ENCODE measurements around the gene SPPL2B.

Gene SPPL2B

GRCh38 chr19:2353159-2353886 lies 24.8 kb downstream of the SPPL2B start:
- in situ Hi-C loops (cut with MboI; ENCODE audit: low sequenced_read_pairs) = no loop called here

DNA sequence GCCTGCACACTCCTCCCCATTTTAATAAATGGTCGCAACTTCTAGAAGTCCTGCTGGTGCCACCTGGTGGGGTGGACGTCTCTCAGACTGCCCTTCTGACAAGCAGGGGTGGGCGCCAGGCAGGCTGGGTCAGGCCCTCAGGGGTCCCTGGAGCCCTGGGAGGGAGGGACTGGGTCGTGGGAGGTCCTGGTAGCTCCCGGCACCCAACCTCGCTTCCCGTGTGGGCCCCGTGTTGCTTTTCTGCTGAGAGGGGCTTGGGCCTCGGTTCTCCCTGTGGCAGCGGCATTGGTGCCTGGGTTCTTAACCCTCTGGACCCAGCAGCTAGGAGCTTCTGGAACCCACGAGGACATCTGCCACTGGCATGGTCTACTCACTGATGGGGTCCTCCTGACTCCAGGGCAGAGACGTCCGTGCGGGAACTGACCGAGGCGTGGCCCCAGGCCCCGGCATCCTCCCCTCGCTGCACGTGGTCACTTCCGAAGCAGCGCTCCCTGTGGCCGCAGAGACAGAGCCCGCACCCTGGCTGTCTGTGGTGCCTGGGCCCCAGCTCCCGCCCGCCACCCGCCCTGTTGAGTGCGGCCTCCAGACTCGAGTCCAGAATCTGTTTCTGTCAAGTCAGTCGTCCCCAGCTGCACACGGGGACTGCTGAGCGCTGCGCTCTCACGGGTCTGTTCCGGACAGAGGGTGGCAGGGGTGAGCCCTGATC lies 25.6 kb downstream of the SPPL2B start:
- in situ Hi-C loops (cut with MboI; ENCODE audit: low sequenced_read_pairs) = no loop called here

DNA sequence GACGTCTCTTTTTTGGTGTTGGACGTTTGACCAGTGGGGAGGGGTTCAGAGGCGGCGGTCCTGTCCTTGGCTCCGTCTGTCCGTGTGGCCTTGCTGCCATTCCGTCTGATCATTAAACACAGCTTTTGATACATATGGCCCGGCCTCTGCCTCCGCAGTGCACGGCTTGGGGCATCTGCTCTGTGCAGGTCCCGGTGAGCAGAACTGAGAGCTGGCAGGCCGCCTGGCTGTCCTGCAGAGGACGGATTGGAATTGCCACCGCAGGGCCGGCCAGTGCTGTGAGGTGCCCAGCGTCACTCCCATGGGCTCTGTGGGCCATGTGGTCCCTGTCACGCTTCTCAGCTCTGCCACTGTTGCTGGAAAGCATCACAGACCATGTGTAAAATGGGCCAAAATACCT lies 26.2 kb downstream of the SPPL2B start:
- in situ Hi-C loops (cut with MboI; ENCODE audit: low sequenced_read_pairs) = no loop called here

- in situ Hi-C loops (cut with MboI; ENCODE audit: low sequenced_read_pairs) = no loop called here
Measured at GRCh38 chr19:2355168-2356035, 26.9 kb downstream of the SPPL2B start.

DNA sequence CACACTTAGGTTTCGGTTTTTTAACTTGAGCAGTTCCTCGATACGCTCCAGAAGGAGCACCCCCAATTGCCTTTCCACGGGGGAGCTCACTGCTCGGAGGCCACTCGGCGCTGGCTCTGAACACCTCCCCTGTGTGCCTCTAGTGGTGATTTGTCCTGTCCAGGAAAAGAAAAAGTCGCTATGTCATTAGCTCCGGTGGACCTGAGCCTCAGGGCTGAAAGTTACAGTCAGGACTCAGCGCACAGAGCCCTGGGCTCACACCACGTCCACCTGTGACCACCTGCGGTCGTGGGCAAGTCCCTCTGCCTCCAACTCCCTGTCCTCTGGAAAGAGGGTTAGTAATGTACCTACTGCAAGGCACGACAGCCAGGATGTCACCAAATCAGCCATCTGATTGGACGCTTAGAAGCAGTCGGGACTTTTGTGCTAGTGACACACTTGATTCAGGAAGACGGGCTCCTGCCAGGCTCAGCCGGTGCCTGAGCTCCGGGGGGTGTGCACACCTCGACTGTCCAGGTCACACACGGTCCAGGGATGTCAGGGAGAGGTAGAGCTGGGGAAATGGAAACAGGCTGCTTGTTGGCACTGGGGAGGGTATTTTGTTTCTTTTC lies 27.7 kb downstream of the SPPL2B start:
- in situ Hi-C loops (cut with MboI; ENCODE audit: low sequenced_read_pairs) = no loop called here

- in situ Hi-C loops (cut with MboI; ENCODE audit: low sequenced_read_pairs) = no loop called here
Measured at GRCh38 chr19:2357279-2358206, 29.1 kb downstream of the SPPL2B start.

DNA sequence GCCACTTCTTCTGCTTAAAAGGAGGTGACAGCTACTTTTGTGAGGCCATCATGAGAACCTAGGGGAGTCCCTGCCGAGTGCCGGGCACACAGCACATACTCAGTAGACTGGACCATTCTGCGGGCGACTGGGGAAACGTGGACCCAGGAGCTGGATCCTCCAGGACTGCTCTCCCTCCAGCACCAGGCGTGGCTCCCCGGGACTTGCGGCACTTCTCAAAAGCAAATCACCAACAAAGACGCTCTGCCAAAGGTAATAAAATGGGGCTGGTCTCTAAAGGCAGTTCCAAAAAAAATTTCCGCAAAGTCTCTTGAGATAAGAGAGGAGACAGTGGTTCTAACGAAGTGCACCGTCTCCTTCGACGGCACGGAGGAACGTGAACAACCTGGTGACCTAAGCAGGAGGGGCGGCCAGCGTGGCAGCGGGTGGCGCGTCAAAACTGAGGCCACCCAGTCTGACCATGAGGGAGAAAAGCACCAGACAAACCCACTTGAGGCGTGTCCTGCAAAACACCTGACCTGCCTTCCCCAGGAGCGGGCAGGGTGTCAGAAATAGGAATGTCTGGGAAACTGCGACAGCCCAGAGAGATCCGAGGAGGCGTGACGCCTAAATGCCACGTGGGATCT lies 30.2 kb downstream of the SPPL2B start:
- in situ Hi-C loops (cut with MboI; ENCODE audit: low sequenced_read_pairs) = no loop called here

GRCh38 chr19:2359992-2360685 lies 31.7 kb downstream of the SPPL2B start, which contains the start of gene TMPRSS9:
TSS of gene TMPRSS9 (plus strand) at chr19:2360265. CDS start at chr19:2389786, 29,521 bp downstream.
- in situ Hi-C loops (cut with MboI; ENCODE audit: low sequenced_read_pairs) = no loop called here

DNA sequence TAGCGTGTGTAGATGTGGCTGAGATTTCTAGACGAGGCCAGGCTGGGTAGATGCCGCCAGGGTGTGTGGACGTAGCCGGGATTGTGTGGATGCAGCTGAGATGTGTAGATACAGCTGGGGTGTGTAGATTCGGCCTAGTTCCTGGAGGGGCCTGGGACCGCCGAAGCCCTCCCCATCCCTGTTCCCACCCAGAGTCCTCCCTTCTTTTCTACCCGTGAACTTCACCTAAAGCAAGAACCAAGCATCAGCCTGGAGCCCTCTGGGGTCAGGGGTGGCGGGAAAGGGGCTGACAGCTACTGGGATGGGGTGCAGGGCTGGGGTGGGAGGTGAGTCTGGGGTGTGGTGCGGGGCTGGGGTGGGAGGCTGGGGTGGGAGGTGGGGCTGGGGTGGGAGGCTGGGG lies 32.3 kb downstream of the SPPL2B start:
- in situ Hi-C loops (cut with MboI; ENCODE audit: low sequenced_read_pairs) = no loop called here

DNA sequence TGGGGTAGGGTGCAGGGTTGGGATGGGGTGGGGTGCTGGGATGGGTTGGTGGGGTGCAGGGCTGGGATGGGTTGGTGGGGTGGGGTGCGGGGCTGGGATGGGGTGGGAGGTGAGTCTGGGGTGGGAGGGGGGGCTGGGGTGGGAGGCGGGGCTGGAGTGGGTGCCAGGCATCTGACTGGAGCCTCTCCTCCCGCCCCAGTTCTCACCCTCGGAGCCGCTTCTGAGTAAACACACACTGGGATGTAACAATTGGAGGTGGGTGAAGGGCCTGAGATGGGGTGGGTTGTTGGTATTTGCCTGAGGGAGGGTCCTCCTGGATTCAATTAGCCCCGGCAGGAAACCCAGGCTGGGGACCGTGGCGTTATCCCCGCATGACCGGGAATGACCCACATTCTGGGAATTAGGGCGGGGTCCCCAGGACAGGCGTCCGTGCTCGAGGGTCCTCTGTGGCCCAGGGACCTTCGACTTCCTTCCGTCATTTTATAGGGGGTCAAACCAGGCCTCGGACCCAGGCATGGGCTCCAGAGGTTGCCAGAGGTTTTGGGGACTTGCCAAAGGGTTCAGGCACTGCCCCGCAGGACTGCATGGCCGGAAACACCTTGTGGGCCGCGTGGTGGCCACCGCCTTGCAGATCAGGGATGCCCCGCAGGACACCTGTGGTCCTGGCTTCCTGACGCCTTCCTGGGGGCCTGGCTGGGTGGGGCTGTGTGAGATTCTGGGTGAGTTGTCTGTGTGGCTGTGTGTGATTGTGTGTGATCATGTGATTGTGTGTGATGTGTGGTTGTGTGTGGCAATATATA lies 33.0 kb downstream of the SPPL2B start:
- in situ Hi-C loops (cut with MboI; ENCODE audit: low sequenced_read_pairs) = no loop called here

- in situ Hi-C loops (cut with MboI; ENCODE audit: low sequenced_read_pairs) = no loop called here
Measured at GRCh38 chr19:2362046-2362969, 33.8 kb downstream of the SPPL2B start.

DNA sequence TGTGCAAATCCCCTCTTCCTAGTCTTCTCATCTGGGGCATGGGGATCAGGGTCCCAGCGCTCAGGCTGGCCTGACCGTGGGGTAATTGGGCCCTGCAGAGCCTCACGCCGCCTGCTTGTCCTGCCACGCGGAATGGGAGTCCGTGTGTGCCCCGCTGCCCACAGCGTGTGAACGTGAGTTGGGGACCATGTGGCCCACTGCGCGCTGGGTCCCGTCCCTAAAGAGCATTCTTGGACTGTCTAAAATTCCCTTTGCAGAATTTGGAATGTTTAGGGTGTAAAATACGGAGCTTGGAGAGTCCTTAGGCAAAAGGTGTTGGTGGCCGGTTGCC lies 34.5 kb downstream of the SPPL2B start:
- in situ Hi-C loops (cut with MboI; ENCODE audit: low sequenced_read_pairs) = no loop called here

DNA sequence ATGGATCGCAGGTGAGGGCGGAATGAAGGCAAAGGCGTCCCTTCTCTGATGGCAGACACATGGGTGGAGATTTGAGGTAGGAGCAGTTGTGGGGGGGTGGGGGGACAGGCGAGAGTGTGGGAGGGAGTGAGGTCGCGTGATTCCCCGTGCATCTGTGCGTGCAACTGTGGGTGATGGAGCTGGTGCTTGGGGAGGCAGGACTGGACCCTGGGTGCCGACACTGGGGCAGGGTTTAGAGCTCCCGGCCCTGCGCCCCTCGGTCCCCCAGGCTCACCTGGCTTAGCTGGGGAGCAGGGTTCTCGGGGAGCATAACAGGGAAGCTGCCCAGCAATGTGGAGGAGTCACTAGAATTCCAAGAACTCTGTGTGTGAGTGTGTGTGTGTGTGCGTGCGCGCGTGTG lies 34.9 kb downstream of the SPPL2B start:
- in situ Hi-C loops (cut with MboI; ENCODE audit: low sequenced_read_pairs) = no loop called here

- in situ Hi-C loops (cut with MboI; ENCODE audit: low sequenced_read_pairs) = no loop called here
Measured at GRCh38 chr19:2365201-2365970, 36.9 kb downstream of the SPPL2B start.

- in situ Hi-C loops (cut with MboI; ENCODE audit: low sequenced_read_pairs) = no loop called here
Measured at GRCh38 chr19:2371656-2372055, 43.2 kb downstream of the SPPL2B start.

- in situ Hi-C loops (cut with MboI; ENCODE audit: low sequenced_read_pairs) = no loop called here
Measured at GRCh38 chr19:2372076-2372612, 43.7 kb downstream of the SPPL2B start.
